Cardiac fibroblast (primary cell): ENCODE measurements around the gene FAM13C.

Experiments
- DNase-seq, 2 donors: peaks; one replicate each; pipeline versions ENCODE4 v3.0.0 to v3.0.0-alpha.2; 2010; ENCODE audit warnings: low read depth in 2 of 2
- H3K4me3 ChIP-seq, 2 donors: replicated peaks in 1 of 2; 1 replicate in 1 of 2; 2 replicates in 1 of 2; pipeline ENCODE4 v1.5.1; 2011; ENCODE audit warnings: low read depth in 2 of 2, low read length in 2 of 2, mild to moderate bottlenecking in 2 of 2, moderate library complexity in 1 of 2
- CTCF ChIP-seq: IDR thresholded peaks from one replicate; pipeline ENCODE4 v1.5.1; 2011; ENCODE audit warnings: low read depth, mild to moderate bottlenecking, low read length, inconsistent platforms

The FAM13C gene

GRCh38 chr10:59269651-59270050 is 92.7 kb downstream of the FAM13C start:
- H3K4me3 ChIP-seq: no peak overlapping the region
- no peak for DNase-seq
- TF ChIP-seq CTCF: no peak

GRCh38 chr10:59268460-59268859 is 93.9 kb downstream of the FAM13C start:
- no peak for DNase-seq
- no peak for TF ChIP-seq CTCF
- no peak overlapping the region for H3K4me3 ChIP-seq

GRCh38 chr10:59266321-59266720 is 96.0 kb downstream of the FAM13C start:
- no peak overlapping the region for H3K4me3 ChIP-seq
- TF ChIP-seq CTCF: no peak
- DNase-seq: no peak

DNA sequence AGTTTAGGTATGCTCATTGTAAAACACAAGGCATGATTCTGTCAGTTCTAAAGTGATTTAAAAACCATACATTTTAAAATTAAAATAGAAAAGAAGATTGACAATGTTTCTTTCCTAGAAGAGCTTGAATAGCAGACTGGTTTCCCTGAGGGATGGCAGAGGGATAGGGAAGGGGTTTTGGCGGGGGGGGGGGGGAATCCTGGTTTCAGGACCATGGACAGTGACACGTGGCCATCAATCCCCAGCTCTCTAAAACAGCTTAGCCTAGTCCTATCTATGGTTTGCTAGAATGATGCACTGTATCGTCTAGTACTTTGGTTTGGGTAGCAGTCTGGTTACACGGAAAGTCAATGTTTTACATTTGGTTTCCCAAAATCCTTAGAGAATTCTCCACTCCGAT is 97.2 kb downstream of the FAM13C start:
- no peak for TF ChIP-seq CTCF
- DNase-seq: no peak
- no peak overlapping the region for H3K4me3 ChIP-seq

DNA sequence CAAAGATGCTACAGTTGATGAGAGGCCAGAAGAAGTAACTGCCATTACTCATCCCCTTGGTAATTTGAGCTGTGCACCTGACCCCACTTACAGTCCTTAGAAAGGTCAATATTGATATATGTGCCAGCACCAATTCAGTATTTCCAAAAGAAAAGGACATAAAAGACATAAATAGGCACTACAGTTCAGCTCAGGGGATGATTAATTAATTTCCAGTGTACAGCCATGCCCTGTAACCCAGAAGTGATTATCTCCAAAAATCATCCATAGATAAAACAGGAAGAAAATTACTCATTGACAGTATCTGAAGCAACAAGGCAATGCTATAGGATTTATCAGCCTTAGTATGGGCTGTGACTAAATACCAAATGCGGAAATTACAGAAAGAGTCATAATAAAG is 103.5 kb downstream of the FAM13C start:
- no peak for TF ChIP-seq CTCF
- DNase-seq: no peak
- no peak overlapping the region for H3K4me3 ChIP-seq

DNA sequence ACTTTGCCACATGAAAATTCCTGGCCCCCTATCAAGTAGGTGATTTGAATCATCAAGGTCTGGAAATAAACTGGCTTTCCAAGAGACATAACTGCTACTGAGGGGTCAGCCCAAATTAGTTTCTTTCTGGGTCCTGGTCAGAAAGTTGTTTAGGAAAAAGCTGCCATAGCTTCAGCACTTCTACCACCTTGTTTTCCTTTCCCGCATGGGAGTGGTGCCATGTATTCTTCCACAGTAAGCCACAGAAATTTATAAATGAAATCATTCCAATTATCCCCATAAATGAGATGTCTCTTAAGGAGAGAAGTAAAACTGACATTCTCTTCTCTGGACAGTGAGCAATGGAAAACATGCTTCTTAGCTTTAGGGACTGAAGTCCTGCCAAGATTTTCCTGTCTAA is 105.1 kb downstream of the FAM13C start:
- DNase-seq: no peak
- H3K4me3 ChIP-seq: no peak overlapping the region
- TF ChIP-seq CTCF: no peak

GRCh38 chr10:59255463-59255862 is 106.9 kb downstream of the FAM13C start:
- no peak for DNase-seq
- TF ChIP-seq CTCF: no peak
- no peak overlapping the region for H3K4me3 ChIP-seq
